Keratinocyte (primary cell): ENCODE data around the gene IL1RAP. TPM values are rescaled to one million over a fixed set of nuclear protein-coding genes. Genes with fewer than 3 reads are reported as not detected.

Experiments used
- DNase-seq: peaks from one replicate; pipeline ENCODE4 v3.0.0-alpha.2; 2011; ENCODE audit warnings: low read depth, missing footprints, low spot score
- FAIRE-seq: peaks from 2 replicates; lab custom pipeline; 2011; peaks lifted over from hg19 to GRCh38; lab: Jason Lieb, UNC
- H2AFZ ChIP-seq: 2 replicates; pipeline ENCODE4 v1.6.0; 2012; ENCODE audit warnings: low read length, control low read depth, inconsistent platforms; ENCODE audit not compliant: control insufficient read depth
- H3K27ac ChIP-seq: 2 replicates; pipeline ENCODE4 v1.5.1; 2011; ENCODE audit warnings: low read length; ENCODE audit not compliant: control insufficient read depth, insufficient read depth
- H3K27me3 ChIP-seq: 3 replicates; pipeline ENCODE4 v1.6.0; 2011; ENCODE audit warnings: low read length; ENCODE audit not compliant: control insufficient read depth, insufficient read depth; ENCODE audit errors: extremely low read depth
- H3K36me3 ChIP-seq, 2 experiments: 2 replicates in 1 of 2; 3 replicates in 1 of 2; pipeline ENCODE4 v1.5.1; 2011; ENCODE audit warnings: low read length in 2 of 2, mild to moderate bottlenecking in 1 of 2; ENCODE audit not compliant: control insufficient read depth in 2 of 2, insufficient read depth in 2 of 2; ENCODE audit errors: extremely low read depth in 1 of 2
- H3K4me1 ChIP-seq: 3 replicates; pipeline ENCODE4 v1.5.1; 2011; ENCODE audit warnings: low read length; ENCODE audit not compliant: control insufficient read depth, insufficient read depth; ENCODE audit errors: extremely low read depth
- H3K4me2 ChIP-seq: 3 replicates; pipeline ENCODE4 v1.6.0; 2011; ENCODE audit warnings: low read depth, low read length; ENCODE audit not compliant: control insufficient read depth, insufficient read depth; ENCODE audit errors: extremely low read depth
- H3K4me3 ChIP-seq, 3 experiments: fragments of 200-600 bp in 1 of 3; sonication (generic) in 1 of 3; 2 replicates in 2 of 3; 3 replicates in 1 of 3; pipeline ENCODE4 v1.5.1; 2011 to 2016; ENCODE audit warnings: low read length in 3 of 3, mild to moderate bottlenecking in 3 of 3, control low read depth in 2 of 3, inconsistent platforms in 1 of 3, low read depth in 1 of 3, mixed read lengths in 1 of 3, mixed run types in 1 of 3, moderate library complexity in 1 of 3; ENCODE audit not compliant: control insufficient read depth in 2 of 3, insufficient read depth in 2 of 3; ENCODE audit errors: extremely low read depth in 1 of 3
- H3K79me2 ChIP-seq: 2 replicates; pipeline ENCODE4 v1.6.0; 2012; ENCODE audit warnings: low read length; ENCODE audit not compliant: control insufficient read depth, insufficient read depth
- H3K9ac ChIP-seq: 3 replicates; pipeline ENCODE4 v1.6.0; 2011; ENCODE audit warnings: low read length; ENCODE audit not compliant: control insufficient read depth, insufficient read depth; ENCODE audit errors: extremely low read depth
- H3K9me1 ChIP-seq: 3 replicates; pipeline ENCODE4 v1.6.0; 2011; ENCODE audit warnings: low read length; ENCODE audit not compliant: control insufficient read depth, insufficient read depth; ENCODE audit errors: extremely low read depth
- H3K9me3 ChIP-seq: 2 replicates; pipeline ENCODE4 v1.5.1; 2012; ENCODE audit warnings: low read depth, low read length; ENCODE audit not compliant: control insufficient read depth
- H4K20me1 ChIP-seq: 3 replicates; pipeline ENCODE4 v1.6.0; 2011; ENCODE audit warnings: low read length; ENCODE audit not compliant: control insufficient read depth, insufficient read depth; ENCODE audit errors: extremely low read depth
- CTCF ChIP-seq, 3 experiments: IDR thresholded peaks in 1 of 3; conservative IDR thresholded peaks in 1 of 3; optimal IDR thresholded peaks in 1 of 3; 2 replicates in 2 of 3; 3 replicates in 1 of 3; pipeline versions ENCODE3 to v1.5.1; 2011; ENCODE audit warnings: low read length in 3 of 3, mild to moderate bottlenecking in 3 of 3, moderate library complexity in 2 of 3, control low read depth in 1 of 3, inconsistent platforms in 1 of 3; ENCODE audit not compliant: insufficient read depth in 2 of 3; ENCODE audit errors: extremely low read depth in 1 of 3
- EZH2 ChIP-seq: IDR thresholded peaks from one replicate; pipeline ENCODE4 v1.6.1; 2012; ENCODE audit warnings: inconsistent platforms, mild to moderate bottlenecking, low read length, moderate library complexity
- dilution Hi-C: fragments of 300-500 bp; cut with MboI; formaldehyde crosslinking; loops from one replicate; pipeline ENCODE4 v1.7.0; 2020; ENCODE audit warnings: low sequenced_read_pairs; ENCODE audit not compliant: extremely low pct_ligation_motif_present
- polyA plus RNA-seq, 5 experiments: library from polyadenylated mRNA; depleted of rRNA in 3 of 5; stranded (reverse) in 3 of 5; stranded (forward) in 1 of 5; unstranded in 1 of 5; fragments of >200 nt; gene quantifications; 1 replicate in 1 of 5; 2 replicates in 3 of 5; 3 replicates in 1 of 5; pipeline versions ENCODE4 v1.2.1 to v1.2.3, GENCODE V29; 2011 to 2012; ENCODE audit warnings: missing spikeins in 2 of 5, low read depth in 1 of 5, low replicate concordance in 1 of 5

Gene IL1RAP
- polyA plus RNA-seq, 1 donor (not counting 4 experiments of a cell fraction or from before 2014, with no cell fraction given), result 69.7 TPM

DNA sequence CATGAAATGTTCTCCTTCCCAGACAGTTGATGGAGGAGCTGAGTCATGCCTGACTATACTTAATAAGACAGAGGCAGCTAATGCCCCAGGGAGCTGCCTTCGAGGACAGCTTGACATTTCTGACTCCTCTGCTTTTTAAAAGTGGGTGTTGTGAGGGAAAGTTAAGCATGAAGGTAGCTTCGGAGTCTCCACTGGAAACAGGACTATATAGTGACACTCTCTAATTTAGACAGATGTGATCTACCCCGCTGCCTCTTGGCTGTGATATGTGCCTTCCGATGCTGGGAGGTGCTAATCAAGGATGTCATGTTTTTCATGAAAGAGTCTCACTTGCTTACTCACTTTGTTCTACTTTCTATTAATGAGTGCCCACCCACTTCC is 72.7 kb downstream of the IL1RAP start:
- no peaks in the 10 kb centered on the region for H3K9me3 ChIP-seq
- no peak for TF ChIP-seq EZH2
- no peak for TF ChIP-seq CTCF (optimal IDR thresholded peaks at IDR 0.05 in 1 of 3, IDR thresholded peaks at IDR 0.05 in 1 of 3, conservative IDR thresholded peaks at IDR 0.05 in 1 of 3; ENCODE audit: extremely low read depth in 1 of 3, insufficient read depth in 2 of 3, low read length in 3 of 3)

GRCh38 chr3:190588570-190588969 is 74.7 kb downstream of the IL1RAP start:
- Histone ChIP-seq H3K4me1 (peaks cover 27% of the 10 kb centered on the region), H3K9me1 (no peaks in the 10 kb centered on the region), H4K20me1 (no peaks in the 10 kb centered on the region), H2AFZ (no peak overlapping the region), H3K9ac (no peak overlapping the region), H3K4me2 (no peak overlapping the region), H3K4me3 (no peak overlapping the region), H3K27me3 (no peaks in the 10 kb centered on the region), H3K27ac (no peak overlapping the region), H3K9me3 (no peaks in the 10 kb centered on the region), H3K36me3 (peaks cover 0 to 14% of the 10 kb centered on the region in 2 experiments), H3K79me2 (peaks cover 51% of the 10 kb centered on the region)
- FAIRE-seq, result no peak
- TF ChIP-seq CTCF (optimal IDR thresholded peaks at IDR 0.05 in 1 of 3, IDR thresholded peaks at IDR 0.05 in 1 of 3, conservative IDR thresholded peaks at IDR 0.05 in 1 of 3; ENCODE audit: extremely low read depth in 1 of 3, insufficient read depth in 2 of 3, low read length in 3 of 3) (no peak), EZH2 (no peak)
- dilution Hi-C loops, result no loop called here
- no peak for DNase-seq

More for the DNA sequence above, 72.7 kb downstream of the IL1RAP start:
- peak; percentile 76 for DNase-seq
- Histone ChIP-seq H3K4me3 (peak overlapping the region in 2 of 3 experiments; percentile 35 to 45), H3K27ac (peak overlapping the region; percentile 99), H4K20me1 (no peaks in the 10 kb centered on the region), H3K36me3 (peaks cover 0 to 12% of the 10 kb centered on the region in 2 experiments), H3K9ac (peak overlapping the region; percentile 75), H3K27me3 (no peaks in the 10 kb centered on the region), H2AFZ (no peak overlapping the region), H3K9me1 (no peaks in the 10 kb centered on the region), H3K4me2 (peak overlapping the region; percentile 93), H3K79me2 (peaks cover 40% of the 10 kb centered on the region), H3K4me1 (peaks cover 27% of the 10 kb centered on the region)
- FAIRE-seq, result no peak
- dilution Hi-C loops, result no loop called here
